DND-41 (cell line): ENCODE data around the gene RBMS2.
A peak's percentile ranks its signal among the peaks of the same experiment; 100 is the strongest.

Source experiments
- ATAC-seq: fragments of 200-7000 bp; cut with Tn5 transposase; 3 replicates; pipeline ENCODE4 v1.9.1; 2021; ENCODE audit warnings: low read depth; ENCODE audit not compliant: insufficient read depth
- DNase-seq: peaks from one replicate; pipeline ENCODE4 v3.0.0-alpha.2; 2020
- H2AFZ ChIP-seq: 2 replicates; pipeline ENCODE4 v1.6.0; 2012; ENCODE audit warnings: low read depth, low read length
- H3K27ac ChIP-seq: 2 replicates; pipeline ENCODE4 v1.5.1; 2012; ENCODE audit warnings: low read length, inconsistent platforms
- H3K27me3 ChIP-seq: fragments of 200-600 bp; sonication (generic); 2 replicates; pipeline ENCODE4 v1.6.0; 2012; ENCODE audit warnings: low read length, mild to moderate bottlenecking, inconsistent platforms; ENCODE audit not compliant: insufficient read depth, poor library complexity
- H3K36me3 ChIP-seq: 2 replicates; pipeline ENCODE4 v1.5.1; 2012; ENCODE audit warnings: low read length, inconsistent platforms; ENCODE audit not compliant: insufficient read depth
- H3K4me1 ChIP-seq: 2 replicates; pipeline ENCODE4 v1.5.1; 2012; ENCODE audit warnings: mild to moderate bottlenecking, low read length; ENCODE audit not compliant: insufficient read depth
- H3K4me2 ChIP-seq: 2 replicates; pipeline ENCODE4 v1.6.0; 2012; ENCODE audit warnings: mild to moderate bottlenecking, moderate library complexity, low read length, inconsistent platforms; ENCODE audit not compliant: insufficient read depth
- H3K4me3 ChIP-seq, 2 experiments: fragments of 200-600 bp in 1 of 2; shearing (Covaris generic) in 1 of 2; 2 replicates each; pipeline ENCODE4 v1.5.1; 2012 to 2016; ENCODE audit warnings: inconsistent platforms in 2 of 2, low read length in 2 of 2, mild to moderate bottlenecking in 2 of 2, low read depth in 1 of 2, moderate library complexity in 1 of 2
- H3K79me2 ChIP-seq: 2 replicates; pipeline ENCODE4 v1.6.0; 2012; ENCODE audit warnings: low read length, inconsistent platforms; ENCODE audit not compliant: insufficient read depth
- H3K9ac ChIP-seq: 2 replicates; pipeline ENCODE4 v1.6.0; 2012; ENCODE audit warnings: low read depth, mild to moderate bottlenecking, inconsistent platforms, low read length, moderate library complexity
- H3K9me3 ChIP-seq: 2 replicates; pipeline ENCODE4 v1.5.1; 2012; ENCODE audit warnings: low read length, moderate library complexity, mild to moderate bottlenecking, inconsistent platforms; ENCODE audit not compliant: insufficient read depth, severe bottlenecking
- H4K20me1 ChIP-seq: 2 replicates; pipeline ENCODE4 v1.6.0; 2012; ENCODE audit warnings: low read length; ENCODE audit not compliant: insufficient read depth
- CTCF ChIP-seq: IDR thresholded peaks from 2 replicates; pipeline ENCODE4 v1.5.1; 2012; ENCODE audit warnings: borderline replicate concordance, low read length, moderate library complexity, mild to moderate bottlenecking; ENCODE audit not compliant: poor library complexity, severe bottlenecking; ENCODE audit errors: extremely low read depth
- EZH2 ChIP-seq: IDR thresholded peaks from 3 replicates; pipeline ENCODE4 v1.6.1; 2012; ENCODE audit warnings: borderline replicate concordance, low read depth, mild to moderate bottlenecking, moderate library complexity, low read length, inconsistent platforms; ENCODE audit not compliant: severe bottlenecking

Gene RBMS2

GRCh38 chr12:56521209-56521589 is 421 bp upstream of the RBMS2 start:
- Histone ChIP-seq H3K9ac (peak overlapping the region; percentile 51), H3K4me2 (peak overlapping the region; percentile 67), H2AFZ (peak overlapping the region; percentile 94), H4K20me1 (no peaks in the 10 kb centered on the region), H3K4me3 (peak overlapping the region; percentile 25 to 63; a peak in 3 of 4 replicates), H3K27me3 (no peaks in the 10 kb centered on the region), H3K9me3 (no peaks in the 10 kb centered on the region), H3K36me3 (no peaks in the 10 kb centered on the region), H3K79me2 (peaks cover 9% of the 10 kb centered on the region), H3K4me1 (peaks cover 39% of the 10 kb centered on the region), H3K27ac (peak overlapping the region; percentile 67)
- DNase-seq (no peak), ATAC-seq (no peak)
- TF ChIP-seq EZH2, result no peak
- no peak for TF ChIP-seq CTCF

- peaks cover 39% of the 10 kb centered on the region for H3K4me1 ChIP-seq
- peak; percentile 41; the same call in 2 of the 3 replicates for ATAC-seq
These were observed 982 bp downstream of the RBMS2 start for GRCh38 chr12:56522411-56523193.

GRCh38 chr12:56528846-56529245 is 7.2 kb downstream of the RBMS2 start:
- DNase-seq, result no peak
- Histone ChIP-seq H3K36me3 (no peaks in the 10 kb centered on the region), H3K79me2 (no peaks in the 10 kb centered on the region)

More at GRCh38 chr12:56522411-56523193, 982 bp downstream of the RBMS2 start:
- H3K27ac ChIP-seq, result peak overlapping the region; percentile 68; the same call in 1 of the 2 replicates
- peak overlapping the region; percentile 94 for H2AFZ ChIP-seq
- peak overlapping the region; percentile 25 to 63; a peak in 3 of 4 replicates for H3K4me3 ChIP-seq
- TF ChIP-seq CTCF (no peak), EZH2 (no peak)
- peak overlapping the region; percentile 51 for H3K9ac ChIP-seq
- peak overlapping the region; percentile 67 for H3K4me2 ChIP-seq
- H3K27me3 ChIP-seq, result no peaks in the 10 kb centered on the region
- no peaks in the 10 kb centered on the region for H4K20me1 ChIP-seq
- H3K36me3 ChIP-seq, result no peaks in the 10 kb centered on the region
- peaks cover 9% of the 10 kb centered on the region for H3K79me2 ChIP-seq
- DNase-seq, result no peak
- no peaks in the 10 kb centered on the region for H3K9me3 ChIP-seq

More at GRCh38 chr12:56528846-56529245, 7.2 kb downstream of the RBMS2 start:
- Histone ChIP-seq H3K27ac (no peak overlapping the region), H3K4me3 (no peak overlapping the region), H2AFZ (no peak overlapping the region), H3K4me2 (no peak overlapping the region), H3K9ac (no peak overlapping the region), H3K9me3 (no peaks in the 10 kb centered on the region), H3K27me3 (no peaks in the 10 kb centered on the region), H4K20me1 (no peaks in the 10 kb centered on the region), H3K4me1 (peaks cover 4% of the 10 kb centered on the region; the same call in 1 of the 2 replicates)
- no peak for TF ChIP-seq EZH2
- no peak for TF ChIP-seq CTCF
- no peak for ATAC-seq
